H9 (cell line): ENCODE results near the gene FBRSL1. TPM values are rescaled to one million over a fixed set of nuclear protein-coding genes. Genes with fewer than 3 reads are reported as not detected.

Experiments used
- DNase-seq: peaks from one replicate; pipeline ENCODE4 v3.0.0-alpha.2; 2017
- H2AFZ ChIP-seq: one replicate; pipeline ENCODE4 v1.6.1; 2013; ENCODE audit warnings: mild to moderate bottlenecking, low read length, control low read depth, moderate library complexity
- H2AK5ac ChIP-seq: 2 replicates; pipeline ENCODE4 v1.6.1; 2013; ENCODE audit warnings: low read length, control low read depth, mixed read lengths; ENCODE audit not compliant: insufficient read length
- H2BK120ac ChIP-seq: one replicate; pipeline ENCODE4 v1.6.1; 2013; ENCODE audit warnings: low read depth, mild to moderate bottlenecking, low read length, control low read depth, inconsistent platforms; ENCODE audit not compliant: poor library complexity, severe bottlenecking
- H2BK12ac ChIP-seq: 2 replicates; pipeline ENCODE4 v1.6.1; 2013; ENCODE audit warnings: low read length, control low read depth, mixed read lengths, low read depth; ENCODE audit not compliant: insufficient read length
- H2BK15ac ChIP-seq: 2 replicates; pipeline ENCODE4 v1.6.1; 2013; ENCODE audit warnings: low read depth, low read length, control low read depth
- H2BK20ac ChIP-seq: one replicate; pipeline ENCODE4 v1.6.1; 2013; ENCODE audit warnings: low read depth, mild to moderate bottlenecking, low read length, control low read depth, inconsistent platforms; ENCODE audit not compliant: poor library complexity, severe bottlenecking
- H2BK5ac ChIP-seq: 2 replicates; pipeline ENCODE4 v1.6.1; 2013; ENCODE audit warnings: low read length, control low read depth, mixed read lengths; ENCODE audit not compliant: insufficient read length
- H3K14ac ChIP-seq: 2 replicates; pipeline ENCODE4 v1.6.1; 2013; ENCODE audit warnings: low read length, control low read depth; ENCODE audit not compliant: insufficient read depth
- H3K18ac ChIP-seq: 2 replicates; pipeline ENCODE4 v1.6.1; 2013; ENCODE audit warnings: low read depth, mild to moderate bottlenecking, mixed read lengths, low read length, control low read depth; ENCODE audit not compliant: insufficient read length
- H3K23ac ChIP-seq: 2 replicates; pipeline ENCODE4 v1.6.1; 2013; ENCODE audit warnings: low read length, control low read depth, mixed read lengths, low read depth; ENCODE audit not compliant: insufficient read length
- H3K23me2 ChIP-seq: 2 replicates; pipeline ENCODE4 v1.6.1; 2013; ENCODE audit warnings: low read depth, mild to moderate bottlenecking, mixed read lengths, low read length, control low read depth; ENCODE audit not compliant: insufficient read length, poor library complexity, severe bottlenecking
- H3K27ac ChIP-seq: 2 replicates; pipeline ENCODE4 v1.5.1; 2013; ENCODE audit warnings: low read length, control low read depth, mixed read lengths, low read depth; ENCODE audit not compliant: insufficient read length
- H3K27me3 ChIP-seq: 2 replicates; pipeline ENCODE4 v1.6.1; 2013; ENCODE audit warnings: low read length, control low read depth, inconsistent platforms; ENCODE audit not compliant: insufficient read depth
- H3K4ac ChIP-seq: 2 replicates; pipeline ENCODE4 v1.6.1; 2013; ENCODE audit warnings: low read depth, mild to moderate bottlenecking, control low read depth, inconsistent platforms, low read length, moderate library complexity
- H3K4me1 ChIP-seq: 2 replicates; pipeline ENCODE4 v1.6.1; 2013; ENCODE audit warnings: low read length, control low read depth, inconsistent platforms; ENCODE audit not compliant: insufficient read depth
- H3K4me2 ChIP-seq: 2 replicates; pipeline ENCODE4 v1.6.1; 2013; ENCODE audit warnings: low read length, control low read depth, mixed read lengths; ENCODE audit not compliant: insufficient read length, insufficient read depth
- H3K56ac ChIP-seq: 2 replicates; pipeline ENCODE4 v1.6.1; 2013; ENCODE audit warnings: low read depth, mild to moderate bottlenecking, mixed read lengths, low read length, control low read depth; ENCODE audit not compliant: insufficient read length
- H3K79me1 ChIP-seq: 2 replicates; pipeline ENCODE4 v1.6.1; 2013; ENCODE audit warnings: low read depth, mild to moderate bottlenecking, moderate library complexity, low read length, control low read depth, inconsistent platforms; ENCODE audit not compliant: insufficient read depth, poor library complexity, severe bottlenecking
- H3K79me2 ChIP-seq: 2 replicates; pipeline ENCODE4 v1.6.1; 2013; ENCODE audit warnings: low read length, control low read depth, inconsistent platforms; ENCODE audit not compliant: insufficient read depth
- H3K9ac ChIP-seq: 2 replicates; pipeline ENCODE4 v1.6.1; 2013; ENCODE audit warnings: low read length, control low read depth, mixed read lengths; ENCODE audit not compliant: insufficient read length; ENCODE audit errors: extremely low read depth
- H3K9me3 ChIP-seq: one replicate; pipeline ENCODE4 v1.6.1; 2013; ENCODE audit warnings: low read depth, low read length, inconsistent platforms; ENCODE audit not compliant: control insufficient read depth
- H3T11ph ChIP-seq: one replicate; pipeline ENCODE4 v1.6.1; 2013; ENCODE audit warnings: mild to moderate bottlenecking, low read length, control low read depth, inconsistent platforms
- H4K20me1 ChIP-seq: one replicate; pipeline ENCODE4 v1.6.1; 2013; ENCODE audit not compliant: control insufficient read depth, insufficient read length, insufficient read depth
- H4K5ac ChIP-seq: 2 replicates; pipeline ENCODE4 v1.6.1; 2013; ENCODE audit warnings: low read depth, mild to moderate bottlenecking, mixed read lengths, low read length, control low read depth; ENCODE audit not compliant: insufficient read length
- H4K8ac ChIP-seq: replicated peaks from 2 replicates; pipeline ENCODE4 v1.6.1; 2013; ENCODE audit warnings: low read length, control low read depth, mixed read lengths, low read depth; ENCODE audit not compliant: insufficient read length
- H4K91ac ChIP-seq: 2 replicates; pipeline ENCODE4 v1.6.1; 2013; ENCODE audit warnings: low read depth, mild to moderate bottlenecking, moderate library complexity, mixed read lengths, low read length, control low read depth; ENCODE audit not compliant: insufficient read length
- H3K27ac Mint-ChIP-seq, 3 experiments: 2 replicates in 2 of 3; 3 replicates in 1 of 3; pipeline ENCODE4 v1.8.0; 2020 to 2021; ENCODE audit warnings: mixed read lengths in 3 of 3, mild to moderate bottlenecking in 1 of 3, moderate library complexity in 1 of 3
- H3K27me3 Mint-ChIP-seq: 2 replicates; pipeline ENCODE4 v1.8.0; 2021; ENCODE audit warnings: low read depth, mild to moderate bottlenecking, moderate library complexity, mixed read lengths
- H3K36me3 Mint-ChIP-seq, 3 experiments: 2 replicates in 2 of 3; 3 replicates in 1 of 3; pipeline ENCODE4 v1.8.0; 2020 to 2021; ENCODE audit warnings: low read depth in 3 of 3, mixed read lengths in 3 of 3; ENCODE audit not compliant: insufficient read depth in 1 of 3
- H3K4me1 Mint-ChIP-seq, 2 experiments: 2 replicates each; pipeline ENCODE4 v1.8.0; 2020; ENCODE audit warnings: mixed read lengths in 2 of 2
- H3K4me3 Mint-ChIP-seq, 2 experiments: 2 replicates in 1 of 2; 3 replicates in 1 of 2; pipeline ENCODE4 v1.8.0; 2020 to 2021; ENCODE audit warnings: mild to moderate bottlenecking in 2 of 2, mixed read lengths in 2 of 2, moderate library complexity in 1 of 2
- H3K9me3 Mint-ChIP-seq, 2 experiments: 2 replicates in 1 of 2; 3 replicates in 1 of 2; pipeline ENCODE4 v1.8.0; 2020; ENCODE audit warnings: mild to moderate bottlenecking in 2 of 2, mixed read lengths in 2 of 2, moderate library complexity in 1 of 2
- CTCF ChIP-seq: fragments of 200-600 bp; sonication (generic); conservative IDR thresholded peaks from 3 replicates; pipeline ENCODE4 v1.8.0; 2021; ENCODE audit warnings: antibody characterized with exemption, mild to moderate bottlenecking
- WGBS: extraction: QIAGEN DNeasy Blood & Tissue Kit; methylation state at CpG from one replicate; pipeline ENCODE4 v1.1.7; 2013; ENCODE audit warnings: missing lambda C conversion rate, low lambda C conversion rate, mixed read lengths; ENCODE audit not compliant: insufficient read length; ENCODE audit errors: extremely low coverage; 5-methylcytosine and 5-hydroxymethylcytosine counted together
- total RNA-seq: library from RNA; stranded (reverse); gene quantifications from 2 replicates; pipeline ENCODE4 v1.2.1, GENCODE V29; 2021

The FBRSL1 gene
- total RNA-seq, 1 experiment from 2014 or later: 90.8 TPM

- H3K4ac ChIP-seq: no peak overlapping the region
- H3K56ac ChIP-seq: no peak overlapping the region
- H2BK120ac ChIP-seq: no peak overlapping the region
- H3K79me2 ChIP-seq: peaks cover 7% of the 10 kb centered on the region; the same call in 1 of the 2 replicates
- Mint-ChIP-seq H3K9me3 (no peaks in the 10 kb centered on the region), H3K27ac (no peak overlapping the region), H3K27me3 (no peaks in the 10 kb centered on the region; the same call in 1 of the 2 replicates), H3K4me1 (peaks cover 20 to 36% of the 10 kb centered on the region in 2 experiments), H3K4me3 (no peak overlapping the region), H3K36me3 (no peaks in the 10 kb centered on the region)
- no CpG with 5 or more reads among the region's 8 CpGs for WGBS
- H3K23me2 ChIP-seq: no peaks in the 10 kb centered on the region
- H2BK20ac ChIP-seq: no peak overlapping the region
- H3T11ph ChIP-seq: no peak overlapping the region
- no peak overlapping the region for H3K9ac ChIP-seq
- no peak overlapping the region for H3K14ac ChIP-seq
- no peak overlapping the region for H3K23ac ChIP-seq
- no peak overlapping the region for H4K5ac ChIP-seq
- peaks cover 9% of the 10 kb centered on the region for H3K79me1 ChIP-seq
- H2BK5ac ChIP-seq: no peak overlapping the region
- H2AK5ac ChIP-seq: no peak overlapping the region
- H2AFZ ChIP-seq: no peak overlapping the region
- H3K27ac ChIP-seq: no peak overlapping the region
- H4K8ac ChIP-seq: no peak overlapping the region
- no peaks in the 10 kb centered on the region for H3K27me3 ChIP-seq
- H4K20me1 ChIP-seq: peaks cover 4% of the 10 kb centered on the region
- no peaks in the 10 kb centered on the region for H3K9me3 ChIP-seq
- H4K91ac ChIP-seq: no peak overlapping the region
- no peak overlapping the region for H3K4me2 ChIP-seq
- H3K18ac ChIP-seq: no peak overlapping the region
- no peak overlapping the region for H2BK12ac ChIP-seq
- peaks cover 4% of the 10 kb centered on the region; the same call in 1 of the 2 replicates for H3K4me1 ChIP-seq
- TF ChIP-seq CTCF: no peak
- no peak for DNase-seq
- H2BK15ac ChIP-seq: no peak overlapping the region
These were observed 12.9 kb downstream of the FBRSL1 start for GRCh38 chr12:132502882-132503193.
